ENCODE measurements around the gene MYO15A.

MYO15A gene

GRCh38 chr17:18117533-18117932 is 9.0 kb downstream of the MYO15A start:
- Histone ChIP-seq H3K36me3 (ENCODE audit: control insufficient read depth in 2 of 2, insufficient read depth in 2 of 2, low read length in 2 of 2) (no peaks in the 10 kb centered on the region), H3K4me3 (ENCODE audit: low read length in 2 of 2) (no peak overlapping the region), H3K9me3 (ENCODE audit: control insufficient read depth in 2 of 2, low read length in 2 of 2) (no peaks in the 10 kb centered on the region), H3K27ac (ENCODE audit: low read depth in 2 of 2, low read length in 2 of 2) (no peak overlapping the region), H3K27me3 (ENCODE audit: control insufficient read depth in 2 of 2, insufficient read depth in 2 of 2, low read length in 2 of 2) (no peaks in the 10 kb centered on the region), H3K9ac (ENCODE audit: low read depth in 1 of 2, low read length in 2 of 2) (no peak overlapping the region), H3K4me1 (ENCODE audit: control insufficient read depth in 2 of 2, insufficient read depth in 2 of 2, low read length in 2 of 2) (no peaks in the 10 kb centered on the region)

GRCh38 chr17:18117982-18118975 is 9.7 kb downstream of the MYO15A start:
- no peaks in the 10 kb centered on the region for H3K36me3 ChIP-seq (ENCODE audit: control insufficient read depth in 2 of 2, insufficient read depth in 2 of 2, low read length in 2 of 2)
- no peaks in the 10 kb centered on the region for H3K4me1 ChIP-seq (ENCODE audit: control insufficient read depth in 2 of 2, insufficient read depth in 2 of 2, low read length in 2 of 2)
- no peak overlapping the region for H3K4me3 ChIP-seq (ENCODE audit: low read length in 2 of 2)
- no peak overlapping the region for H3K9ac ChIP-seq (ENCODE audit: low read depth in 1 of 2, low read length in 2 of 2)
- no peak overlapping the region for H3K27ac ChIP-seq (ENCODE audit: low read depth in 2 of 2, low read length in 2 of 2)
- H3K9me3 ChIP-seq (ENCODE audit: control insufficient read depth in 2 of 2, low read length in 2 of 2): no peaks in the 10 kb centered on the region
- no peaks in the 10 kb centered on the region for H3K27me3 ChIP-seq (ENCODE audit: control insufficient read depth in 2 of 2, insufficient read depth in 2 of 2, low read length in 2 of 2)

- no peaks in the 10 kb centered on the region for H3K4me1 ChIP-seq (ENCODE audit: control insufficient read depth in 2 of 2, insufficient read depth in 2 of 2, low read length in 2 of 2)
- no peak overlapping the region for H3K9ac ChIP-seq (ENCODE audit: low read depth in 1 of 2, low read length in 2 of 2)
- no peaks in the 10 kb centered on the region for H3K36me3 ChIP-seq (ENCODE audit: control insufficient read depth in 2 of 2, insufficient read depth in 2 of 2, low read length in 2 of 2)
- H3K4me3 ChIP-seq (ENCODE audit: low read length in 2 of 2): no peak overlapping the region
- no peak overlapping the region for H3K27ac ChIP-seq (ENCODE audit: low read depth in 2 of 2, low read length in 2 of 2)
- no peaks in the 10 kb centered on the region for H3K9me3 ChIP-seq (ENCODE audit: control insufficient read depth in 2 of 2, low read length in 2 of 2)
- H3K27me3 ChIP-seq (ENCODE audit: control insufficient read depth in 2 of 2, insufficient read depth in 2 of 2, low read length in 2 of 2): no peaks in the 10 kb centered on the region
Measured at GRCh38 chr17:18119166-18119745, 10.7 kb downstream of the MYO15A start.

GRCh38 chr17:18119938-18120337 is 11.4 kb downstream of the MYO15A start:
- no peak overlapping the region for H3K4me3 ChIP-seq (ENCODE audit: low read length in 2 of 2)

GRCh38 chr17:18120461-18121017 is 12.0 kb downstream of the MYO15A start:
- Histone ChIP-seq H3K36me3 (ENCODE audit: control insufficient read depth in 2 of 2, insufficient read depth in 2 of 2, low read length in 2 of 2) (no peaks in the 10 kb centered on the region), H3K4me3 (ENCODE audit: low read length in 2 of 2) (no peak overlapping the region)

More at GRCh38 chr17:18119938-18120337, 11.4 kb downstream of the MYO15A start:
- no peaks in the 10 kb centered on the region for H3K27me3 ChIP-seq (ENCODE audit: control insufficient read depth in 2 of 2, insufficient read depth in 2 of 2, low read length in 2 of 2)
- no peaks in the 10 kb centered on the region for H3K4me1 ChIP-seq (ENCODE audit: control insufficient read depth in 2 of 2, insufficient read depth in 2 of 2, low read length in 2 of 2)
- no peaks in the 10 kb centered on the region for H3K9me3 ChIP-seq (ENCODE audit: control insufficient read depth in 2 of 2, low read length in 2 of 2)
- no peak overlapping the region for H3K9ac ChIP-seq (ENCODE audit: low read depth in 1 of 2, low read length in 2 of 2)
- H3K27ac ChIP-seq (ENCODE audit: low read depth in 2 of 2, low read length in 2 of 2): no peak overlapping the region
- no peaks in the 10 kb centered on the region for H3K36me3 ChIP-seq (ENCODE audit: control insufficient read depth in 2 of 2, insufficient read depth in 2 of 2, low read length in 2 of 2)

GRCh38 chr17:18121144-18121910 is 12.8 kb downstream of the MYO15A start:
- Histone ChIP-seq H3K27ac (ENCODE audit: low read depth in 2 of 2, low read length in 2 of 2) (no peak overlapping the region), H3K9me3 (ENCODE audit: control insufficient read depth in 2 of 2, low read length in 2 of 2) (no peaks in the 10 kb centered on the region), H3K4me1 (ENCODE audit: control insufficient read depth in 2 of 2, insufficient read depth in 2 of 2, low read length in 2 of 2) (no peaks in the 10 kb centered on the region), H3K27me3 (ENCODE audit: control insufficient read depth in 2 of 2, insufficient read depth in 2 of 2, low read length in 2 of 2) (no peaks in the 10 kb centered on the region), H3K4me3 (ENCODE audit: low read length in 2 of 2) (no peak overlapping the region), H3K9ac (ENCODE audit: low read depth in 1 of 2, low read length in 2 of 2) (no peak overlapping the region), H3K36me3 (ENCODE audit: control insufficient read depth in 2 of 2, insufficient read depth in 2 of 2, low read length in 2 of 2) (no peaks in the 10 kb centered on the region)

More at GRCh38 chr17:18120461-18121017, 12.0 kb downstream of the MYO15A start:
- H3K9me3 ChIP-seq (ENCODE audit: control insufficient read depth in 2 of 2, low read length in 2 of 2): no peaks in the 10 kb centered on the region
- no peak overlapping the region for H3K27ac ChIP-seq (ENCODE audit: low read depth in 2 of 2, low read length in 2 of 2)
- no peaks in the 10 kb centered on the region for H3K27me3 ChIP-seq (ENCODE audit: control insufficient read depth in 2 of 2, insufficient read depth in 2 of 2, low read length in 2 of 2)
- H3K4me1 ChIP-seq (ENCODE audit: control insufficient read depth in 2 of 2, insufficient read depth in 2 of 2, low read length in 2 of 2): no peaks in the 10 kb centered on the region
- no peak overlapping the region for H3K9ac ChIP-seq (ENCODE audit: low read depth in 1 of 2, low read length in 2 of 2)

GRCh38 chr17:18122990-18123753 is 14.6 kb downstream of the MYO15A start:
- H3K9me3 ChIP-seq (ENCODE audit: control insufficient read depth in 2 of 2, low read length in 2 of 2): no peaks in the 10 kb centered on the region
- no peak overlapping the region for H3K27ac ChIP-seq (ENCODE audit: low read depth in 2 of 2, low read length in 2 of 2)
- H3K9ac ChIP-seq (ENCODE audit: low read depth in 1 of 2, low read length in 2 of 2): no peak overlapping the region
- H3K36me3 ChIP-seq (ENCODE audit: control insufficient read depth in 2 of 2, insufficient read depth in 2 of 2, low read length in 2 of 2): no peaks in the 10 kb centered on the region
- H3K4me3 ChIP-seq (ENCODE audit: low read length in 2 of 2): no peak overlapping the region
- H3K27me3 ChIP-seq (ENCODE audit: control insufficient read depth in 2 of 2, insufficient read depth in 2 of 2, low read length in 2 of 2): no peaks in the 10 kb centered on the region
- no peaks in the 10 kb centered on the region for H3K4me1 ChIP-seq (ENCODE audit: control insufficient read depth in 2 of 2, insufficient read depth in 2 of 2, low read length in 2 of 2)

GRCh38 chr17:18124345-18125126 is 16.0 kb downstream of the MYO15A start:
- Histone ChIP-seq H3K9me3 (ENCODE audit: control insufficient read depth in 2 of 2, low read length in 2 of 2) (no peaks in the 10 kb centered on the region), H3K27me3 (ENCODE audit: control insufficient read depth in 2 of 2, insufficient read depth in 2 of 2, low read length in 2 of 2) (no peaks in the 10 kb centered on the region)

GRCh38 chr17:18129041-18129502 is 20.5 kb downstream of the MYO15A start:
- no peaks in the 10 kb centered on the region for H3K27me3 ChIP-seq (ENCODE audit: control insufficient read depth in 2 of 2, insufficient read depth in 2 of 2, low read length in 2 of 2)
- no peak overlapping the region for H3K9ac ChIP-seq (ENCODE audit: low read depth in 1 of 2, low read length in 2 of 2)
- no peaks in the 10 kb centered on the region for H3K36me3 ChIP-seq (ENCODE audit: control insufficient read depth in 2 of 2, insufficient read depth in 2 of 2, low read length in 2 of 2)
- H3K9me3 ChIP-seq (ENCODE audit: control insufficient read depth in 2 of 2, low read length in 2 of 2): no peaks in the 10 kb centered on the region
- no peaks in the 10 kb centered on the region for H3K4me1 ChIP-seq (ENCODE audit: control insufficient read depth in 2 of 2, insufficient read depth in 2 of 2, low read length in 2 of 2)
- H3K27ac ChIP-seq (ENCODE audit: low read depth in 2 of 2, low read length in 2 of 2): no peak overlapping the region
- H3K4me3 ChIP-seq (ENCODE audit: low read length in 2 of 2): no peak overlapping the region

More at GRCh38 chr17:18124345-18125126, 16.0 kb downstream of the MYO15A start:
- Histone ChIP-seq H3K36me3 (ENCODE audit: control insufficient read depth in 2 of 2, insufficient read depth in 2 of 2, low read length in 2 of 2) (no peaks in the 10 kb centered on the region), H3K9ac (ENCODE audit: low read depth in 1 of 2, low read length in 2 of 2) (no peak overlapping the region), H3K27ac (ENCODE audit: low read depth in 2 of 2, low read length in 2 of 2) (no peak overlapping the region), H3K4me1 (ENCODE audit: control insufficient read depth in 2 of 2, insufficient read depth in 2 of 2, low read length in 2 of 2) (no peaks in the 10 kb centered on the region), H3K4me3 (ENCODE audit: low read length in 2 of 2) (no peak overlapping the region)

All from mucosa of rectum (tissue), 2 donors.